H9 (cell line): ENCODE data around the gene RAI1. TPM values are rescaled to one million over a fixed set of nuclear protein-coding genes. Genes with fewer than 3 reads are reported as not detected.

Source experiments
- DNase-seq: peaks from one replicate; pipeline ENCODE4 v3.0.0-alpha.2; 2017
- H2AFZ ChIP-seq: one replicate; pipeline ENCODE4 v1.6.1; 2013; ENCODE audit warnings: mild to moderate bottlenecking, low read length, control low read depth, moderate library complexity
- H2AK5ac ChIP-seq: 2 replicates; pipeline ENCODE4 v1.6.1; 2013; ENCODE audit warnings: low read length, control low read depth, mixed read lengths; ENCODE audit not compliant: insufficient read length
- H2BK120ac ChIP-seq: one replicate; pipeline ENCODE4 v1.6.1; 2013; ENCODE audit warnings: low read depth, mild to moderate bottlenecking, low read length, control low read depth, inconsistent platforms; ENCODE audit not compliant: poor library complexity, severe bottlenecking
- H2BK12ac ChIP-seq: 2 replicates; pipeline ENCODE4 v1.6.1; 2013; ENCODE audit warnings: low read length, control low read depth, mixed read lengths, low read depth; ENCODE audit not compliant: insufficient read length
- H2BK15ac ChIP-seq: 2 replicates; pipeline ENCODE4 v1.6.1; 2013; ENCODE audit warnings: low read depth, low read length, control low read depth
- H2BK20ac ChIP-seq: one replicate; pipeline ENCODE4 v1.6.1; 2013; ENCODE audit warnings: low read depth, mild to moderate bottlenecking, low read length, control low read depth, inconsistent platforms; ENCODE audit not compliant: poor library complexity, severe bottlenecking
- H2BK5ac ChIP-seq: 2 replicates; pipeline ENCODE4 v1.6.1; 2013; ENCODE audit warnings: low read length, control low read depth, mixed read lengths; ENCODE audit not compliant: insufficient read length
- H3K14ac ChIP-seq: 2 replicates; pipeline ENCODE4 v1.6.1; 2013; ENCODE audit warnings: low read length, control low read depth; ENCODE audit not compliant: insufficient read depth
- H3K18ac ChIP-seq: 2 replicates; pipeline ENCODE4 v1.6.1; 2013; ENCODE audit warnings: low read depth, mild to moderate bottlenecking, mixed read lengths, low read length, control low read depth; ENCODE audit not compliant: insufficient read length
- H3K23ac ChIP-seq: 2 replicates; pipeline ENCODE4 v1.6.1; 2013; ENCODE audit warnings: low read length, control low read depth, mixed read lengths, low read depth; ENCODE audit not compliant: insufficient read length
- H3K23me2 ChIP-seq: 2 replicates; pipeline ENCODE4 v1.6.1; 2013; ENCODE audit warnings: low read depth, mild to moderate bottlenecking, mixed read lengths, low read length, control low read depth; ENCODE audit not compliant: insufficient read length, poor library complexity, severe bottlenecking
- H3K27ac ChIP-seq: 2 replicates; pipeline ENCODE4 v1.5.1; 2013; ENCODE audit warnings: low read length, control low read depth, mixed read lengths, low read depth; ENCODE audit not compliant: insufficient read length
- H3K27me3 ChIP-seq: 2 replicates; pipeline ENCODE4 v1.6.1; 2013; ENCODE audit warnings: low read length, control low read depth, inconsistent platforms; ENCODE audit not compliant: insufficient read depth
- H3K4ac ChIP-seq: 2 replicates; pipeline ENCODE4 v1.6.1; 2013; ENCODE audit warnings: low read depth, mild to moderate bottlenecking, control low read depth, inconsistent platforms, low read length, moderate library complexity
- H3K4me1 ChIP-seq: 2 replicates; pipeline ENCODE4 v1.6.1; 2013; ENCODE audit warnings: low read length, control low read depth, inconsistent platforms; ENCODE audit not compliant: insufficient read depth
- H3K4me2 ChIP-seq: 2 replicates; pipeline ENCODE4 v1.6.1; 2013; ENCODE audit warnings: low read length, control low read depth, mixed read lengths; ENCODE audit not compliant: insufficient read length, insufficient read depth
- H3K56ac ChIP-seq: 2 replicates; pipeline ENCODE4 v1.6.1; 2013; ENCODE audit warnings: low read depth, mild to moderate bottlenecking, mixed read lengths, low read length, control low read depth; ENCODE audit not compliant: insufficient read length
- H3K79me1 ChIP-seq: 2 replicates; pipeline ENCODE4 v1.6.1; 2013; ENCODE audit warnings: low read depth, mild to moderate bottlenecking, moderate library complexity, low read length, control low read depth, inconsistent platforms; ENCODE audit not compliant: insufficient read depth, poor library complexity, severe bottlenecking
- H3K79me2 ChIP-seq: 2 replicates; pipeline ENCODE4 v1.6.1; 2013; ENCODE audit warnings: low read length, control low read depth, inconsistent platforms; ENCODE audit not compliant: insufficient read depth
- H3K9ac ChIP-seq: 2 replicates; pipeline ENCODE4 v1.6.1; 2013; ENCODE audit warnings: low read length, control low read depth, mixed read lengths; ENCODE audit not compliant: insufficient read length; ENCODE audit errors: extremely low read depth
- H3K9me3 ChIP-seq: one replicate; pipeline ENCODE4 v1.6.1; 2013; ENCODE audit warnings: low read depth, low read length, inconsistent platforms; ENCODE audit not compliant: control insufficient read depth
- H3T11ph ChIP-seq: one replicate; pipeline ENCODE4 v1.6.1; 2013; ENCODE audit warnings: mild to moderate bottlenecking, low read length, control low read depth, inconsistent platforms
- H4K20me1 ChIP-seq: one replicate; pipeline ENCODE4 v1.6.1; 2013; ENCODE audit not compliant: control insufficient read depth, insufficient read length, insufficient read depth
- H4K5ac ChIP-seq: 2 replicates; pipeline ENCODE4 v1.6.1; 2013; ENCODE audit warnings: low read depth, mild to moderate bottlenecking, mixed read lengths, low read length, control low read depth; ENCODE audit not compliant: insufficient read length
- H4K8ac ChIP-seq: replicated peaks from 2 replicates; pipeline ENCODE4 v1.6.1; 2013; ENCODE audit warnings: low read length, control low read depth, mixed read lengths, low read depth; ENCODE audit not compliant: insufficient read length
- H4K91ac ChIP-seq: 2 replicates; pipeline ENCODE4 v1.6.1; 2013; ENCODE audit warnings: low read depth, mild to moderate bottlenecking, moderate library complexity, mixed read lengths, low read length, control low read depth; ENCODE audit not compliant: insufficient read length
- H3K27ac Mint-ChIP-seq, 3 experiments: 2 replicates in 2 of 3; 3 replicates in 1 of 3; pipeline ENCODE4 v1.8.0; 2020 to 2021; ENCODE audit warnings: mixed read lengths in 3 of 3, mild to moderate bottlenecking in 1 of 3, moderate library complexity in 1 of 3
- H3K27me3 Mint-ChIP-seq: 2 replicates; pipeline ENCODE4 v1.8.0; 2021; ENCODE audit warnings: low read depth, mild to moderate bottlenecking, moderate library complexity, mixed read lengths
- H3K36me3 Mint-ChIP-seq, 3 experiments: 2 replicates in 2 of 3; 3 replicates in 1 of 3; pipeline ENCODE4 v1.8.0; 2020 to 2021; ENCODE audit warnings: low read depth in 3 of 3, mixed read lengths in 3 of 3; ENCODE audit not compliant: insufficient read depth in 1 of 3
- H3K4me1 Mint-ChIP-seq, 2 experiments: 2 replicates each; pipeline ENCODE4 v1.8.0; 2020; ENCODE audit warnings: mixed read lengths in 2 of 2
- H3K4me3 Mint-ChIP-seq, 2 experiments: 2 replicates in 1 of 2; 3 replicates in 1 of 2; pipeline ENCODE4 v1.8.0; 2020 to 2021; ENCODE audit warnings: mild to moderate bottlenecking in 2 of 2, mixed read lengths in 2 of 2, moderate library complexity in 1 of 2
- H3K9me3 Mint-ChIP-seq, 2 experiments: 2 replicates in 1 of 2; 3 replicates in 1 of 2; pipeline ENCODE4 v1.8.0; 2020; ENCODE audit warnings: mild to moderate bottlenecking in 2 of 2, mixed read lengths in 2 of 2, moderate library complexity in 1 of 2
- CTCF ChIP-seq: fragments of 200-600 bp; sonication (generic); conservative IDR thresholded peaks from 3 replicates; pipeline ENCODE4 v1.8.0; 2021; ENCODE audit warnings: antibody characterized with exemption, mild to moderate bottlenecking
- WGBS: extraction: QIAGEN DNeasy Blood & Tissue Kit; methylation state at CpG from one replicate; pipeline ENCODE4 v1.1.7; 2013; ENCODE audit warnings: missing lambda C conversion rate, low lambda C conversion rate, mixed read lengths; ENCODE audit not compliant: insufficient read length; ENCODE audit errors: extremely low coverage; 5-methylcytosine and 5-hydroxymethylcytosine counted together
- total RNA-seq: library from RNA; stranded (reverse); gene quantifications from 2 replicates; pipeline ENCODE4 v1.2.1, GENCODE V29; 2021

Gene RAI1
- total RNA-seq, 1 experiment from 2014 or later: 1.5 TPM

- H4K20me1 ChIP-seq: no peaks in the 10 kb centered on the region
These were observed 87.3 kb downstream of the RAI1 start for GRCh38 chr17:17768424-17769088.

More at GRCh38 chr17:17768424-17769088, 87.3 kb downstream of the RAI1 start:
- Histone ChIP-seq H2AFZ (no peak overlapping the region), H3T11ph (no peak overlapping the region), H3K79me1 (no peaks in the 10 kb centered on the region), H3K23me2 (no peaks in the 10 kb centered on the region), H2BK15ac (no peak overlapping the region), H3K18ac (no peak overlapping the region), H3K9ac (no peak overlapping the region), H3K4me2 (no peak overlapping the region), H3K56ac (no peak overlapping the region), H3K27me3 (no peaks in the 10 kb centered on the region; the same call in 1 of the 2 replicates), H2BK5ac (no peak overlapping the region), H2BK120ac (no peak overlapping the region), H3K9me3 (no peaks in the 10 kb centered on the region), H2AK5ac (no peak overlapping the region), H2BK12ac (no peak overlapping the region), H3K4me1 (no peaks in the 10 kb centered on the region), H3K27ac (no peak overlapping the region), H4K8ac (no peak overlapping the region), H3K14ac (no peak overlapping the region), H3K4ac (no peak overlapping the region), H4K91ac (no peak overlapping the region), H3K79me2 (no peaks in the 10 kb centered on the region), H3K23ac (no peak overlapping the region), H2BK20ac (no peak overlapping the region), H4K5ac (no peak overlapping the region)
- H3K27me3 Mint-ChIP-seq: peaks cover 19% of the 10 kb centered on the region
- TF ChIP-seq CTCF: no peak
- no peaks in the 10 kb centered on the region; a peak in 1 of 7 replicates for H3K36me3 Mint-ChIP-seq
- no peaks in the 10 kb centered on the region for H3K9me3 Mint-ChIP-seq
- no peak overlapping the region for H3K4me3 Mint-ChIP-seq
- peak overlapping the region in 1 of 3 experiments; percentile 79; a peak in 2 of 7 replicates for H3K27ac Mint-ChIP-seq
- H3K4me1 Mint-ChIP-seq: peaks cover 8 to 33% of the 10 kb centered on the region in 2 experiments; a peak in 3 of 4 replicates
- DNase-seq: no peak
- no CpG with 5 or more reads among the region's 14 CpGs for WGBS
